Dedifferentiated amniotic fluid mesenchymal stem cell (primary cell): ENCODE results near the gene TNFAIP8L3.

Experiments
- DNase-seq: peaks from one replicate; pipeline ENCODE4 v3.0.0-alpha.2; 2016; ENCODE audit errors: extremely low spot score

The TNFAIP8L3 gene

GRCh38 chr15:51114437-51115119, 19.9 kb upstream of the TNFAIP8L3 start:
- no peak for DNase-seq

- DNase-seq: no peak
Measured at GRCh38 chr15:51112078-51112477, 17.4 kb upstream of the TNFAIP8L3 start.

GRCh38 chr15:51111061-51111460, 16.4 kb upstream of the TNFAIP8L3 start:
- DNase-seq: no peak

GRCh38 chr15:51110171-51110570, 15.5 kb upstream of the TNFAIP8L3 start:
- DNase-seq: no peak

- DNase-seq: peak; percentile 81
Measured at GRCh38 chr15:51108933-51109550, 14.3 kb upstream of the TNFAIP8L3 start.

- no peak for DNase-seq
Measured at GRCh38 chr15:51107612-51108011, 12.9 kb upstream of the TNFAIP8L3 start.

- no peak for DNase-seq
Measured at GRCh38 chr15:51106481-51106880, 11.8 kb upstream of the TNFAIP8L3 start.

GRCh38 chr15:51105430-51106016, 10.8 kb upstream of the TNFAIP8L3 start:
- no peak for DNase-seq

- DNase-seq: no peak
Measured at GRCh38 chr15:51104512-51104911, 9.8 kb upstream of the TNFAIP8L3 start.

GRCh38 chr15:51103330-51103729, 8.6 kb upstream of the TNFAIP8L3 start:
- DNase-seq: no peak

- DNase-seq: no peak
Measured at GRCh38 chr15:51100785-51101489, 6.2 kb upstream of the TNFAIP8L3 start.

- DNase-seq: no peak
Measured at GRCh38 chr15:51099185-51099584, 4.5 kb upstream of the TNFAIP8L3 start.

- no peak for DNase-seq
Measured at GRCh38 chr15:51098331-51098619, 3.6 kb upstream of the TNFAIP8L3 start.

GRCh38 chr15:51097553-51098330, 3.0 kb upstream of the TNFAIP8L3 start:
- DNase-seq: peak; percentile 32

GRCh38 chr15:51096976-51097375, 2.3 kb upstream of the TNFAIP8L3 start:
- no peak for DNase-seq

- no peak for DNase-seq
Measured at GRCh38 chr15:51095681-51096331, 1.1 kb upstream of the TNFAIP8L3 start.

GRCh38 chr15:51093839-51094605, 684 bp downstream of the TNFAIP8L3 start:
- DNase-seq: no peak

- DNase-seq: no peak
Measured at GRCh38 chr15:51093488-51093838, 1.2 kb downstream of the TNFAIP8L3 start.

GRCh38 chr15:51092480-51093040, 2.1 kb downstream of the TNFAIP8L3 start:
- DNase-seq: no peak

GRCh38 chr15:51090753-51091152, 4.0 kb downstream of the TNFAIP8L3 start:
- no peak for DNase-seq
